Measurements from ENCODE around the gene FOXP1. TPM values are rescaled to one million over a fixed set of nuclear protein-coding genes. Genes with fewer than 3 reads are reported as not detected.

The FOXP1 gene
- total and polyA plus RNA-seq, 2 donors (not counting 1 experiment from before 2014, with no cell fraction given) = 91.1 to 508 TPM

- 3% methylated on average over 3 of the region's 4 CpGs for WGBS (ENCODE audit: insufficient coverage)
- H3K9me3 ChIP-seq (ENCODE audit: control extremely low read depth in 1 of 3, control insufficient read depth in 2 of 3, insufficient read depth in 1 of 3, low read length in 2 of 3) = no peaks in the 10 kb centered on the region
- peaks cover 0 to 13% (median 6%) of the 10 kb centered on the region in 4 experiments for H3K27me3 ChIP-seq (replicated peaks in 1 of 4; ENCODE audit: control extremely low read depth in 1 of 4, control insufficient read depth in 3 of 4, insufficient read depth in 4 of 4, low read length in 3 of 4)
- intact Hi-C loops (cut with micrococcal nuclease) = loop anchor here (2.0 to 10.0 kb wide), 2 partner anchors 15 to 355 kb away; no protein-coding TSS in a partner anchor
- ChIA-PET CTCF (interaction anchor here (0.9 kb wide), 1 partner anchor 237 kb away, joined by 4 read pairs; no protein-coding TSS in a partner anchor), POLR2A (interaction anchor here (0.7 kb wide), 3 partner anchors 8 to 449 kb away, joined by 3 to 7 read pairs (median 4); no protein-coding TSS in a partner anchor)
- ATAC-seq (ENCODE audit: low read depth) (no peak), DNase-seq (peak; percentile 31)
- peak overlapping the region; percentile 23 for H2AFZ ChIP-seq (ENCODE audit: insufficient read depth, low read depth, low read length, poor library complexity, severe bottlenecking)
- peaks cover 18% of the 10 kb centered on the region for H3K27me3 Mint-ChIP-seq
- peak overlapping the region; percentile 80 to 97 (median 92) for H3K4me3 ChIP-seq (ENCODE audit: control extremely low read depth in 1 of 5, extremely low read depth in 1 of 5, insufficient read depth in 1 of 5, low read depth in 2 of 5, low read length in 4 of 5)
- peaks cover 55% of the 10 kb centered on the region for H3K4me1 Mint-ChIP-seq
- H3K36me3 ChIP-seq (replicated peaks in 1 of 2; ENCODE audit: control extremely low read depth in 1 of 2, control insufficient read depth in 1 of 2, extremely low read depth in 1 of 2, insufficient read depth in 2 of 2, low read length in 1 of 2) = peaks cover 0 to 2% of the 10 kb centered on the region in 2 experiments
- peak overlapping the region; percentile 97 for H3K27ac Mint-ChIP-seq
- no peak for TF ChIP-seq EZH2 (IDR thresholded peaks at IDR 0.05; ENCODE audit: borderline replicate concordance, insufficient read depth, low read depth, low read length, poor library complexity, severe bottlenecking)
- no peak for TF ChIP-seq CTCF (IDR thresholded peaks at IDR 0.05)
- no peaks in the 10 kb centered on the region for H4K20me1 ChIP-seq (ENCODE audit: control insufficient read depth, insufficient read depth, low read length, poor library complexity, severe bottlenecking)
- H3K9ac ChIP-seq (ENCODE audit: low read length) = peak overlapping the region; percentile 93
- H3K79me2 ChIP-seq (ENCODE audit: control insufficient read depth, insufficient read depth, low read length) = peaks cover 76% of the 10 kb centered on the region
- peak overlapping the region; percentile 90 to 97 for H3K27ac ChIP-seq (ENCODE audit: low read length in 2 of 2)
- H3K4me2 ChIP-seq (replicated peaks; ENCODE audit: low read depth, low read length, poor library complexity, severe bottlenecking) = peak overlapping the region; percentile 81
- H3K9me3 Mint-ChIP-seq (ENCODE audit: insufficient read depth) = no peaks in the 10 kb centered on the region
- peaks cover 28 to 44% of the 10 kb centered on the region in 2 donors for H3K4me1 ChIP-seq (ENCODE audit: control insufficient read depth in 2 of 2, insufficient read depth in 2 of 2, low read length in 2 of 2)
- peak overlapping the region; percentile 95 for H3K4me3 Mint-ChIP-seq
Measured at GRCh38 chr3:71579935-71580406, 3.6 kb downstream of the FOXP1 start.

GRCh38 chr3:71579326-71579934, 4.1 kb downstream of the FOXP1 start:
- H3K27ac ChIP-seq (ENCODE audit: low read length in 2 of 2) = peak overlapping the region; percentile 90 to 97
- peaks cover 0 to 5% of the 10 kb centered on the region in 2 experiments for H3K36me3 ChIP-seq (replicated peaks in 1 of 2; ENCODE audit: control extremely low read depth in 1 of 2, control insufficient read depth in 1 of 2, extremely low read depth in 1 of 2, insufficient read depth in 2 of 2, low read length in 1 of 2)
- peaks cover 18% of the 10 kb centered on the region for H3K27me3 Mint-ChIP-seq
- H3K9ac ChIP-seq (ENCODE audit: low read length) = peak overlapping the region; percentile 93
- peaks cover 0 to 13% (median 6%) of the 10 kb centered on the region in 4 experiments for H3K27me3 ChIP-seq (replicated peaks in 1 of 4; ENCODE audit: control extremely low read depth in 1 of 4, control insufficient read depth in 3 of 4, insufficient read depth in 4 of 4, low read length in 3 of 4)
- no peaks in the 10 kb centered on the region for H4K20me1 ChIP-seq (ENCODE audit: control insufficient read depth, insufficient read depth, low read length, poor library complexity, severe bottlenecking)
- H3K4me3 Mint-ChIP-seq = peak overlapping the region; percentile 95
- intact Hi-C loops (cut with micrococcal nuclease) = no loop called here
- H3K4me1 Mint-ChIP-seq = peaks cover 51% of the 10 kb centered on the region
- DNase-seq (no peak), ATAC-seq (ENCODE audit: low read depth) (no peak)
- POLR2A ChIA-PET = interaction anchor here (0.7 kb wide), 1 partner anchor 9 kb away, joined by 7 read pairs; no protein-coding TSS in a partner anchor
- H3K79me2 ChIP-seq (ENCODE audit: control insufficient read depth, insufficient read depth, low read length) = peaks cover 81% of the 10 kb centered on the region
- H2AFZ ChIP-seq (ENCODE audit: insufficient read depth, low read depth, low read length, poor library complexity, severe bottlenecking) = peak overlapping the region; percentile 23
- no peaks in the 10 kb centered on the region for H3K9me3 Mint-ChIP-seq (ENCODE audit: insufficient read depth)
- H3K9me3 ChIP-seq (ENCODE audit: control extremely low read depth in 1 of 3, control insufficient read depth in 2 of 3, insufficient read depth in 1 of 3, low read length in 2 of 3) = no peaks in the 10 kb centered on the region
- whole genome bisulfite sequencing (ENCODE audit: insufficient coverage) = 5% methylated on average over 3 of the region's 7 CpGs
- H3K4me1 ChIP-seq (ENCODE audit: control insufficient read depth in 2 of 2, insufficient read depth in 2 of 2, low read length in 2 of 2) = peaks cover 28 to 39% of the 10 kb centered on the region in 2 donors
- peak overlapping the region; percentile 81 for H3K4me2 ChIP-seq (replicated peaks; ENCODE audit: low read depth, low read length, poor library complexity, severe bottlenecking)
- TF ChIP-seq EZH2 (IDR thresholded peaks at IDR 0.05; ENCODE audit: borderline replicate concordance, insufficient read depth, low read depth, low read length, poor library complexity, severe bottlenecking) = no peak
- CTCF ChIA-PET = no interaction called here
- peak overlapping the region; percentile 59 for H3K27ac Mint-ChIP-seq
- H3K4me3 ChIP-seq (ENCODE audit: control extremely low read depth in 1 of 5, extremely low read depth in 1 of 5, insufficient read depth in 1 of 5, low read depth in 2 of 5, low read length in 4 of 5) = peak overlapping the region; percentile 80 to 97 (median 92)

All from B cell (primary cell).